Neutrophil (primary cell): ENCODE measurements around the gene PHLDB2.

Experiments
- H3K27ac ChIP-seq: fragments of 200-600 bp; sonication (generic); 2 replicates; pipeline ENCODE4 v1.5.1; 2016; ENCODE audit warnings: mild to moderate bottlenecking, moderate library complexity
- H3K27me3 ChIP-seq: fragments of 200-600 bp; sonication (generic); 2 replicates; pipeline ENCODE4 v1.6.0; 2016; ENCODE audit warnings: mild to moderate bottlenecking
- H3K36me3 ChIP-seq: fragments of 200-600 bp; sonication (generic); 2 replicates; pipeline ENCODE4 v1.5.1; 2017
- H3K4me1 ChIP-seq, 2 experiments: fragments of 200-600 bp in 1 of 2; sonication (generic) in 1 of 2; 1 replicate in 1 of 2; 2 replicates in 1 of 2; pipeline versions ENCODE4 v1.5.1 to v1.6.1; 2013 to 2016; ENCODE audit warnings: low read depth in 1 of 2, low read length in 1 of 2, mild to moderate bottlenecking in 1 of 2, moderate library complexity in 1 of 2; ENCODE audit not compliant: control insufficient read depth in 1 of 2, insufficient read depth in 1 of 2
- H3K4me3 ChIP-seq, 2 experiments: fragments of 200-600 bp in 1 of 2; sonication (generic) in 1 of 2; 1 replicate in 1 of 2; 2 replicates in 1 of 2; pipeline ENCODE4 v1.5.1; 2013 to 2016; ENCODE audit warnings: low read depth in 1 of 2, low read length in 1 of 2, mild to moderate bottlenecking in 1 of 2, moderate library complexity in 1 of 2
- H3K9me3 ChIP-seq: fragments of 200-600 bp; sonication (generic); 2 replicates; pipeline ENCODE4 v1.5.1; 2016
- TF ChIP-seq, protein P1 (sequence below): fragments of 200-600 bp; sonication (generic); IDR thresholded peaks from 2 replicates; pipeline ENCODE4 v1.5.1; 2016; ENCODE audit warnings: antibody characterized with exemption

Gene PHLDB2

DNA sequence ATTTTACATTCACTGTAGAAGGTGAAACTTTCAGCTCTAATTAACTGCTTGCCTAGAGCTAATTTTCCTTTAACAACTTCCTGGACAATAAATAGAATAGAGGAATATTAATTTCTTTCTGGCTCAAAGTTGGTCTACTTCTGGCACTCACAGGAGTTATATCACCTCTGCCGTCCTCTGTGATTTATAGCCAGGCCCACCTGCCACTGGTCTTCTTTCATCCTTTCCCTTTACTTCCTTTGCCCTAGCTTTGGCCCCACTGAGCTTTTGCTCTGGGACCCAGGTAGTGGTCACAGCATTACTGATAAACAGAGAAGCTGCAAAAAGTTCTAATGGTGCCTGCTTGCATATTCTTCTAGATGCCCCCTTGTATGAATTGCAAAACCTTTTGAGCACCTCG, 70.4 kb downstream of the PHLDB2 start:
- H3K4me3 ChIP-seq, result no peak overlapping the region
- H3K9me3 ChIP-seq, result no peaks in the 10 kb centered on the region
- no peaks in the 10 kb centered on the region for H3K36me3 ChIP-seq
- H3K4me1 ChIP-seq, result no peaks in the 10 kb centered on the region
- H3K27ac ChIP-seq, result no peak overlapping the region
- no peaks in the 10 kb centered on the region for H3K27me3 ChIP-seq
- TF ChIP-seq, protein P1, sequence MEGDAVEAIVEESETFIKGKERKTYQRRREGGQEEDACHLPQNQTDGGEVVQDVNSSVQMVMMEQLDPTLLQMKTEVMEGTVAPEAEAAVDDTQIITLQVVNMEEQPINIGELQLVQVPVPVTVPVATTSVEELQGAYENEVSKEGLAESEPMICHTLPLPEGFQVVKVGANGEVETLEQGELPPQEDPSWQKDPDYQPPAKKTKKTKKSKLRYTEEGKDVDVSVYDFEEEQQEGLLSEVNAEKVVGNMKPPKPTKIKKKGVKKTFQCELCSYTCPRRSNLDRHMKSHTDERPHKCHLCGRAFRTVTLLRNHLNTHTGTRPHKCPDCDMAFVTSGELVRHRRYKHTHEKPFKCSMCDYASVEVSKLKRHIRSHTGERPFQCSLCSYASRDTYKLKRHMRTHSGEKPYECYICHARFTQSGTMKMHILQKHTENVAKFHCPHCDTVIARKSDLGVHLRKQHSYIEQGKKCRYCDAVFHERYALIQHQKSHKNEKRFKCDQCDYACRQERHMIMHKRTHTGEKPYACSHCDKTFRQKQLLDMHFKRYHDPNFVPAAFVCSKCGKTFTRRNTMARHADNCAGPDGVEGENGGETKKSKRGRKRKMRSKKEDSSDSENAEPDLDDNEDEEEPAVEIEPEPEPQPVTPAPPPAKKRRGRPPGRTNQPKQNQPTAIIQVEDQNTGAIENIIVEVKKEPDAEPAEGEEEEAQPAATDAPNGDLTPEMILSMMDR, result no peak

DNA sequence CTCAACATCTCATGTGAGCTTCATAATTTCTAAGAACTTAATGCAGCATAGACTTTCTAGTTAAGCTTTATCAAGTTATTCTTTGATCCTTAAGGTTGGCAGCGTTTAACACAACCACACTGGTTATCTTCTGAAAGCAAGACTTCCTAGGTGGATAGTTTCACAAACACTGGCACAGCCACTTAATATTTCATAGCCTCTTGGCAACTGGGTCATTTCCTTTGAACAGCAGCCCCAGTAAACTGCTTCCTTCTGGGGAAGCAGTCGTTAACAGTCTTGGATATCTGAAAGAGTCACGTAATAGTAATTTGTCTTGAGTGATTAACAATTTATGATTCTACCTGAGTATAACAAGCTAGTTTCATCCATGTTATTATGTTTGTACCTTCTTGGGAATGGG, 73.9 kb downstream of the PHLDB2 start:
- H3K9me3 ChIP-seq, result no peaks in the 10 kb centered on the region
- H3K36me3 ChIP-seq, result no peaks in the 10 kb centered on the region
- TF ChIP-seq, protein P1, result no peak
- H3K27ac ChIP-seq, result no peak overlapping the region
- H3K27me3 ChIP-seq, result no peaks in the 10 kb centered on the region
- no peaks in the 10 kb centered on the region for H3K4me1 ChIP-seq
- H3K4me3 ChIP-seq, result no peak overlapping the region

DNA sequence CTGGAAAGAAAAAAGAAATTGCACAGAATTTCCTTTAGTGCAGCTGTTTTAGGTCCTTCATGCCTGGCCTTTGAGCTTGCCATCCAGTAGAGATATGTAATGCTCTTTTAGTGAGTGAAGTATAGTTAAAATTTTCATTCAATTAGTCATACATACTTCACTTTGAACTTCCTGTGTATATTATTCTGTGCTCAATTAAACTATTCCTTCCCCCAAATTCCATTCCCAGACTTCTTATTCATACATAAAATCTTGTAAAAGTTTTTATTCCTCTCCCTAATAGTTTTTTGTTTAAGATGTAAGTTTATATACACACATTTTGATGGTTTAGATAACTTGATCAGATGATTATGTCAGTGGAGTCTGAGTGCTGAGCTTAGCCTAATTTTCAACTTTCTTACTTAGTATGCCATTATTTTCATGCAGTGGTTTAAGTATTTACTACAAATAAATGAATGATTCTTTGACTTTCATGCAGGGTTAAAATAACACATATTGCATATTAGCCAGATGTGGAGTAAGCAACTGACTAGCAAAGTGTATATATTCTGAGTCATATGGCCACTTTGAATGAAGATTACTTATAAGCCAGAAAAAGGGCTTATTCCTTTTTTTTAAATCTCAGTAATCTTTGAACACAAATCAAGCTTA, 77.3 kb downstream of the PHLDB2 start:
- H3K36me3 ChIP-seq, result no peaks in the 10 kb centered on the region

GRCh38 chr3:111936967-111937366, 77.9 kb downstream of the PHLDB2 start:
- H3K4me3 ChIP-seq, result no peak overlapping the region
- H3K36me3 ChIP-seq, result no peaks in the 10 kb centered on the region
- no peak overlapping the region for H3K27ac ChIP-seq
- H3K9me3 ChIP-seq, result no peaks in the 10 kb centered on the region
- H3K27me3 ChIP-seq, result no peaks in the 10 kb centered on the region
- TF ChIP-seq, protein P1, result no peak
- H3K4me1 ChIP-seq, result no peaks in the 10 kb centered on the region

More for the DNA sequence above, 77.3 kb downstream of the PHLDB2 start:
- Histone ChIP-seq H3K27ac (no peak overlapping the region), H3K27me3 (no peaks in the 10 kb centered on the region), H3K4me3 (no peak overlapping the region), H3K4me1 (no peaks in the 10 kb centered on the region), H3K9me3 (no peaks in the 10 kb centered on the region)
- TF ChIP-seq, protein P1, result no peak

GRCh38 chr3:111937871-111938270, 78.8 kb downstream of the PHLDB2 start:
- Histone ChIP-seq H3K27ac (no peak overlapping the region), H3K27me3 (no peaks in the 10 kb centered on the region), H3K9me3 (no peaks in the 10 kb centered on the region), H3K36me3 (no peaks in the 10 kb centered on the region), H3K4me3 (no peak overlapping the region), H3K4me1 (no peaks in the 10 kb centered on the region)
- TF ChIP-seq, protein P1, result no peak
